Activated CD4-positive, alpha-beta memory T cell treated with anti-CD3 and anti-CD28 coated beads for 36 hours (primary cell): ENCODE results near the gene FOXN3. TPM values are rescaled to one million over a fixed set of nuclear protein-coding genes. Genes with fewer than 3 reads are reported as not detected.

Experiments used
- CTCF ChIA-PET: fragments of 350-600 bp; sonication (Branson Sonifier 250); formaldehyde crosslinking; loops from one replicate; lab custom pipeline; 2021; ENCODE audit warnings: antibody characterized with exemption, inconsistent platforms; lab: Charles Lee
- POLR2A ChIA-PET: fragments of 350-600 bp; sonication (Branson Sonifier 250); formaldehyde crosslinking; loops from one replicate; lab custom pipeline; 2021; ENCODE audit warnings: antibody characterized with exemption; lab: Charles Lee
- DNase-seq: peaks from one replicate; pipeline ENCODE4 v3.0.0-alpha.2; 2020
- H3K27ac Mint-ChIP-seq: one replicate; pipeline ENCODE4 v1.8.0; 2021; ENCODE audit warnings: mixed read lengths
- H3K27me3 Mint-ChIP-seq: one replicate; pipeline ENCODE4 v1.8.0; 2021; ENCODE audit warnings: mixed read lengths
- H3K36me3 Mint-ChIP-seq: one replicate; pipeline ENCODE4 v1.8.0; 2021; ENCODE audit warnings: mixed read lengths
- H3K4me1 Mint-ChIP-seq: one replicate; pipeline ENCODE4 v1.8.0; 2021; ENCODE audit warnings: low read depth, mixed read lengths
- H3K4me3 Mint-ChIP-seq: one replicate; pipeline ENCODE4 v1.8.0; 2021; ENCODE audit warnings: mild to moderate bottlenecking, mixed read lengths
- H3K9me3 Mint-ChIP-seq: one replicate; pipeline ENCODE4 v1.8.0; 2021; ENCODE audit warnings: mixed read lengths
- intact Hi-C: fragments of 100-400 bp; cut with micrococcal nuclease; formaldehyde crosslinking; loops from one replicate; pipeline ENCODE4 v1.15.1; 2023
- total RNA-seq, 2 experiments: library from RNA; stranded (reverse); gene quantifications; one replicate each; pipeline ENCODE4 v1.2.3, GENCODE V29; 2021

The FOXN3 gene
- total RNA-seq, 2 experiments from 2014 or later, result 59.1 to 63.5 TPM

- ChIA-PET CTCF (no interaction called here), POLR2A (no interaction called here)
- peaks cover 5% of the 10 kb centered on the region for H3K9me3 Mint-ChIP-seq
- H3K4me3 Mint-ChIP-seq, result no peak overlapping the region
- H3K36me3 Mint-ChIP-seq, result peaks cover 5% of the 10 kb centered on the region
- intact Hi-C loops, result no loop called here
- peaks cover 32% of the 10 kb centered on the region for H3K4me1 Mint-ChIP-seq
- no peak for DNase-seq
- H3K27ac Mint-ChIP-seq, result no peak overlapping the region
- no peaks in the 10 kb centered on the region for H3K27me3 Mint-ChIP-seq
Observed at GRCh38 chr14:89231426-89232113, 185.5 kb downstream of the FOXN3 start.

- no peaks in the 10 kb centered on the region for H3K27me3 Mint-ChIP-seq
- H3K4me3 Mint-ChIP-seq, result no peak overlapping the region
- ChIA-PET POLR2A (no interaction called here), CTCF (no interaction called here)
- DNase-seq, result no peak
- H3K36me3 Mint-ChIP-seq, result peaks cover 4% of the 10 kb centered on the region
- peaks cover 41% of the 10 kb centered on the region for H3K4me1 Mint-ChIP-seq
- intact Hi-C loops, result no loop called here
- no peaks in the 10 kb centered on the region for H3K9me3 Mint-ChIP-seq
- H3K27ac Mint-ChIP-seq, result no peak overlapping the region
Observed at GRCh38 chr14:89228921-89229639, 188.0 kb downstream of the FOXN3 start.

DNA sequence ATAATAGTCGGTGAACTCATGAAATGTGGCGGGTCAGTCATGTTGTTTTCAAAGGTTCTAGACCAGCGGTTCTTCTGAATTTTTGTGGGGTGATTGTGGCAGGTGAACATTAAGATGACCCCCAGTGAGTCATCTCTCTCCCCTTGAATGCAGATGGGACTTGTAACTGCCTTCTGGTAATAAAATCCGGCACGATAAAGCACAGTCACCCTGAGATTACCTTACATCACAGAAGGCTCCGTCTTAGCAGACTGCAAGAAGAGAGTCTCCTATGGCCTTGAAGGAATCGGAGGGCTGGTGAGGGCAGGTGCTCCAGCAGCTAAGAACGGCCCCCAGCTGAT lies 189.6 kb downstream of the FOXN3 start:
- peaks cover 34% of the 10 kb centered on the region for H3K4me1 Mint-ChIP-seq
- H3K9me3 Mint-ChIP-seq, result no peaks in the 10 kb centered on the region
- H3K4me3 Mint-ChIP-seq, result no peak overlapping the region
- no peak for DNase-seq
- no peaks in the 10 kb centered on the region for H3K27me3 Mint-ChIP-seq
- ChIA-PET POLR2A (no interaction called here), CTCF (interaction anchor here (0.7 kb wide), 1 partner anchor 187 kb away, joined by 3 read pairs; no protein-coding TSS in a partner anchor)
- peaks cover 4% of the 10 kb centered on the region for H3K36me3 Mint-ChIP-seq
- no peak overlapping the region for H3K27ac Mint-ChIP-seq
- intact Hi-C loops, result no loop called here

DNA sequence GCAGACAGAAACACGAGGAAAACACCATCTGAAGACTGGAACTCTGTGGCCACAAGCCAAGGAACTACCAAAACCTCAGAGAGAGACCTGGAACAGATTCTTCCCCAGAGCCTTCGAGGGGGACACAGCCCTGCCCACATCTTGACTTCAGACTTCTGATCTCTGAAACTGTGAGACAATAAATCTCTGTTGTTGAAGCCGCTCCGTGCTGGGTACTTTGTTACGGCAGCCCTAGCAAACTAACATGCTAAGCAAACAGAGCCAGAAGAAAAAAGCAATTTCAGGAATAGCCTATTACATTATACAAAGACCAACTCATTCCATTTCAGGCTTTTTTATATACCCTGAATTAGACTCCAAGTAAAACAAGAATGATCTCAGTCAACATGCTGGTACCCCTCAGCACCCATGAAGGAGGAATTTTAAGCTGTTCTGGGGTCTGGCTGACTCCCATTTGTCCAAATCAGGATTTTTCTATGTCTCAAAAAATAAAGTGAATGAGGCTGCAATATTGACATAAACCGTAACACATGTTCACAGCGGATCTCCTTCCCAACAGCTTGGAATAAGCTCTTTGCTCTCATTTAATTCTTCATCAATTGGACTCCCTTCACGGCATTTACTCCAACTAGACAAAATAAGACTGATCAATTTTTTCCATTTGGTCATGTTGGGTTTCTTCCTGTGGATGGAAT lies 190.1 kb downstream of the FOXN3 start:
- peaks cover 39% of the 10 kb centered on the region for H3K4me1 Mint-ChIP-seq
- no peaks in the 10 kb centered on the region for H3K27me3 Mint-ChIP-seq
- ChIA-PET CTCF (no interaction called here), POLR2A (no interaction called here)
- no peak overlapping the region for H3K4me3 Mint-ChIP-seq
- no peaks in the 10 kb centered on the region for H3K9me3 Mint-ChIP-seq
- intact Hi-C loops, result no loop called here
- H3K27ac Mint-ChIP-seq, result no peak overlapping the region
- DNase-seq, result no peak
- peaks cover 4% of the 10 kb centered on the region for H3K36me3 Mint-ChIP-seq

DNA sequence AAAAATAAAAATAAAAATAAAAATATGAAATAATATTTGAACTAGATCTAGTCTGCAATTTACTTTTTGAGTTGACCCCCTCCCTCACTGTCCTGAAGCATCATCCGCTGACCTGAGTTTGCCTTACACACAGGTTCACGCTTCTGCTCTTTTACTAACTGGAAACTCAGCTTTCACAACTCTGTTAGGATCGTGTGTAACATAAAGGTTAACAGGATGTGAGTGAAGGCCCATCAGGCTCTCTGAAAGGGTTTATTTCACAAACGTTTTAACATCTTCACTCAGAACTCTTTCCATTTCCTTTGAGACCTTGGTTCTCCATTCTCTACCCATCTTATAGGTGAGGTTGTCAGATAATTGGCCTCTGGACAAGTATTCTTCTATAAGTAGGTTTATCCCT lies 191.4 kb downstream of the FOXN3 start:
- POLR2A ChIA-PET, result no interaction called here
- no peak overlapping the region for H3K4me3 Mint-ChIP-seq
- no peak overlapping the region for H3K27ac Mint-ChIP-seq
- H3K36me3 Mint-ChIP-seq, result peaks cover 4% of the 10 kb centered on the region
- intact Hi-C loops, result no loop called here
- CTCF ChIA-PET, result no interaction called here
- H3K27me3 Mint-ChIP-seq, result no peaks in the 10 kb centered on the region
- H3K9me3 Mint-ChIP-seq, result no peaks in the 10 kb centered on the region
- no peak for DNase-seq
- peaks cover 48% of the 10 kb centered on the region for H3K4me1 Mint-ChIP-seq

DNA sequence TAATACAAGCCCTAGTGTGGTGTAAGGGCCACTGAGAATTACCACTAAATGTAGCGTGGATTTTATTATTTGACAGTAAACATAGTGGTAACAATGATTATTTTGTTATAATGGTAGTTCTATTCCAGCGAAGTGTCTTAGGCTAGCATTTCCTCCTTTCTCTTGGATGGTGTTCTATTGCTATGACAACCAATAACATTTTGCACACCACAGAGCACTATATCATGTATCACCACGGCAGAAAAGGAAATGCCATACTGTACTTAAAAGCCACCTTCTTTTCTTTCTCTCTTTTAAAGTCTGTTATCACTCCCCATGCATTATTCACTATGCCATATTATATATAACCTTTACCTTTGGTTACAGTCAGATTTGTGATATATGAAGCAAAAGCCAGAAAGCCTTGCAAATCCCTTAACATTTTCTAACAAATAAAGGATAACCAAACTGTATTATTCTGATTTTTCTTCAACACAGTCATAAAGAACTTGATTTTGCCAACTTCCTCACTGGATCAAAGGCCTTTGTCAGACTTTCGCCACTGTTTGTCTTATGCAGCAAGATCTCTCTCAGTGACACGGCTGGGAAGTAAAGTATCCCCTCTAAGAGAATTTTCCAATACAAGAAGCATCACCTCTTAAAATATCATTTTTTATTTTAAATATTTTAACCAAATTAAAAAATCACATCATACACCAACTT lies 195.8 kb downstream of the FOXN3 start:
- H3K4me3 Mint-ChIP-seq, result no peak overlapping the region
- no peak for DNase-seq
- ChIA-PET CTCF (no interaction called here), POLR2A (no interaction called here)
- H3K27ac Mint-ChIP-seq, result no peak overlapping the region
- no peaks in the 10 kb centered on the region for H3K9me3 Mint-ChIP-seq
- intact Hi-C loops, result no loop called here
- H3K27me3 Mint-ChIP-seq, result no peaks in the 10 kb centered on the region
- H3K36me3 Mint-ChIP-seq, result peaks cover 3% of the 10 kb centered on the region
- peaks cover 29% of the 10 kb centered on the region for H3K4me1 Mint-ChIP-seq

DNA sequence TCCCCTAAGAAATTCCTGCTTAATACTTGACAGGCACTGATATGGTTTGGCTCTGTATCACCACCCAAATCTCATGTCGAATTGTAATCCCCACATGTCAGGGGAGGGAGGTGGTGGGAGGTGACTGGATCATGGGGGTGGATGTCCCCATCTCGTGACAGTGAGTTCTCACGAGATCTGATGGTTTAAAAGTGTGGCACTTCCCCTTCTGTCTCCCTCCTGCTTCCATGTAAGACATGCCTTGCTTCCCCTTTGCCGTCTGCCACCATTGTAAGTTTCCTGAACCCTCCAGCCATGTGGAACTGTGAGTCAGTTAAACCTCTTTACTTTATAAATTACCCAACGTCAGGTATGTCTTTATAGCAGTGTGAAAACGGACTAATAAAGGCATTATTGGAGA lies 198.0 kb downstream of the FOXN3 start:
- no peaks in the 10 kb centered on the region for H3K9me3 Mint-ChIP-seq
- H3K27ac Mint-ChIP-seq, result no peak overlapping the region
- no peak overlapping the region for H3K4me3 Mint-ChIP-seq
- CTCF ChIA-PET, result no interaction called here
- no peak for DNase-seq
- intact Hi-C loops, result no loop called here
- peaks cover 3% of the 10 kb centered on the region for H3K36me3 Mint-ChIP-seq
- H3K27me3 Mint-ChIP-seq, result no peaks in the 10 kb centered on the region
- POLR2A ChIA-PET, result no interaction called here
- peaks cover 21% of the 10 kb centered on the region for H3K4me1 Mint-ChIP-seq

- CTCF ChIA-PET, result interaction anchor here (0.7 kb wide), 1 partner anchor 626 kb away, joined by 3 read pairs; no protein-coding TSS in a partner anchor
Observed at GRCh38 chr14:89217891-89218290, 199.1 kb downstream of the FOXN3 start.

DNA sequence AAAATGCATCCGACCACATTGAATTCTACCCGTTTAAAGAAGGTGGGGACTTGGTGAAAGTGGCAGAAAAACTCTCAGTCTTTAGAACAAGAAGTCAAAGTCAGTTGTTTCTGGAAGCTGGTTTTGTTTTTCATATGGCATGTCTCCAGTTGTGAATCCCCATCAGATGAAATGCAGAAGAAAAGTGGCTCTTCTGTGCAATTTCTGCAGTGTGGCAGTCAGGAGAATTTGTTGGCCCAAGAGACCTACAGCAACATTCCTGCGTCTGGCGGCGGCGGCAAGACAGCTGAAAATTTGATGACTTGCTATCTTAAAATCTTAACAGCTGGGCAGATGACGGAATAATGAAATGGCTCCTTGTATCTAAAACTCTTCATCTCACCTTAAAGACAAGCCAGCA lies 201.5 kb downstream of the FOXN3 start:
- H3K36me3 Mint-ChIP-seq, result peaks cover 3% of the 10 kb centered on the region
- intact Hi-C loops, result no loop called here
- no peak for DNase-seq
- H3K27me3 Mint-ChIP-seq, result no peaks in the 10 kb centered on the region
- H3K4me1 Mint-ChIP-seq, result peaks cover 1% of the 10 kb centered on the region
- H3K27ac Mint-ChIP-seq, result no peak overlapping the region
- no peaks in the 10 kb centered on the region for H3K9me3 Mint-ChIP-seq
- POLR2A ChIA-PET, result no interaction called here
- CTCF ChIA-PET, result no interaction called here
- no peak overlapping the region for H3K4me3 Mint-ChIP-seq

More at GRCh38 chr14:89217891-89218290, 199.1 kb downstream of the FOXN3 start:
- Mint-ChIP-seq H3K27me3 (no peaks in the 10 kb centered on the region), H3K27ac (no peak overlapping the region), H3K4me1 (peaks cover 18% of the 10 kb centered on the region), H3K9me3 (no peaks in the 10 kb centered on the region), H3K4me3 (no peak overlapping the region), H3K36me3 (peaks cover 3% of the 10 kb centered on the region)
- DNase-seq, result no peak
- intact Hi-C loops, result no loop called here
- POLR2A ChIA-PET, result no interaction called here

- ChIA-PET POLR2A (no interaction called here), CTCF (no interaction called here)
- Mint-ChIP-seq H3K36me3 (peaks cover 5% of the 10 kb centered on the region), H3K9me3 (no peaks in the 10 kb centered on the region), H3K27me3 (no peaks in the 10 kb centered on the region), H3K27ac (no peak overlapping the region), H3K4me3 (no peak overlapping the region), H3K4me1 (no peaks in the 10 kb centered on the region)
- intact Hi-C loops, result no loop called here
- DNase-seq, result no peak
Observed at GRCh38 chr14:89215114-89215513, 201.9 kb downstream of the FOXN3 start.

DNA sequence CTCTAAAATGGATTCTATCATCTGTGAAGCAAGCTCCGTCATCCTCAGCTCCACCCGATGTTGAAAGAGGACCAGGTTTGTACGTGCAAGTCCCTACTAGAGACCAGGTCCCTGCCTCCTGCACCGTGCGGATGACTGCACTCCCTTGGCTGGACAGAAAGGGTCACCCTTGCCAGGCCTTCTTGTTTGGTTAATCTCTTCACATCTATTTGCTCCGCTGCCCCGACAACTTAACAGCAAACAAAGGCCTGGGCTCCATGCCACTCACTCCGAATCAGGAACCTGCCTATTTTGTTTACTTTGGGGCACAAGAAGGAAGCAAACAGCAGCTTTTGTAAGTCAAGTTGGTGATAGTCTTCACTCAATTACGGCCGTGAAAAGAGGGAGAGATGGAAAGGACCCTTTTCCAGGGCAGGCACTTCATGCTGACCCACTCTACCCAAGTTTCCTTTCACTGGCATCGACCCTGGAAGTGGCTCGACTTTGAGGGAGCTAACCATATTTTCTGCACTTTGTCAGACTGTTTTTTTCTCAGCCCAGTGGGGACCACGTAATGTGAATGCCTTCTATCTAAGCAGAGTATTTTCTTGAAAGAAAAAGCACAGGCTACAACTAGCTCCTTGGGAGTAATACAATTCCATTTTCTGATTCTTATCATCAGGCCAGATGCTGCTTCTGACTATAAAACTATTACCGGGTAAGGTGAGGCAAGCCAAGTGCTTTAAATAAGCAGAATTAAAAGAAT lies 202.6 kb downstream of the FOXN3 start:
- peaks cover 2% of the 10 kb centered on the region for H3K36me3 Mint-ChIP-seq
- H3K9me3 Mint-ChIP-seq, result no peaks in the 10 kb centered on the region
- H3K4me3 Mint-ChIP-seq, result no peak overlapping the region
- no peaks in the 10 kb centered on the region for H3K27me3 Mint-ChIP-seq
- ChIA-PET POLR2A (no interaction called here), CTCF (no interaction called here)
- intact Hi-C loops, result no loop called here
- no peak for DNase-seq
- no peaks in the 10 kb centered on the region for H3K4me1 Mint-ChIP-seq
- no peak overlapping the region for H3K27ac Mint-ChIP-seq
